Measurements from ENCODE around the gene RPS21.

The RPS21 gene

GRCh38 chr20:62408055-62408454 is 21.2 kb downstream of the RPS21 start:
- H3K27me3 ChIP-seq (ENCODE audit: control insufficient read depth, insufficient read depth, low read length), result no peaks in the 10 kb centered on the region
- H3K27ac ChIP-seq, result no peak overlapping the region
- peak overlapping the region; percentile 61 for H3K4me3 ChIP-seq (ENCODE audit: low read depth, low read length)
- no peak overlapping the region for H3K9ac ChIP-seq
- peak overlapping the region; percentile 87 for H3K4me2 ChIP-seq (ENCODE audit: low read length)
- no peaks in the 10 kb centered on the region for H3K9me3 ChIP-seq (ENCODE audit: control insufficient read depth, low read length)
- no peaks in the 10 kb centered on the region for H3K79me2 ChIP-seq
- no peaks in the 10 kb centered on the region for H3K36me3 ChIP-seq (ENCODE audit: control insufficient read depth, insufficient read depth, low read length)
- peaks cover 22% of the 10 kb centered on the region for H3K4me1 ChIP-seq
- H2AFZ ChIP-seq, result no peak overlapping the region
- TF ChIP-seq, protein P1, sequence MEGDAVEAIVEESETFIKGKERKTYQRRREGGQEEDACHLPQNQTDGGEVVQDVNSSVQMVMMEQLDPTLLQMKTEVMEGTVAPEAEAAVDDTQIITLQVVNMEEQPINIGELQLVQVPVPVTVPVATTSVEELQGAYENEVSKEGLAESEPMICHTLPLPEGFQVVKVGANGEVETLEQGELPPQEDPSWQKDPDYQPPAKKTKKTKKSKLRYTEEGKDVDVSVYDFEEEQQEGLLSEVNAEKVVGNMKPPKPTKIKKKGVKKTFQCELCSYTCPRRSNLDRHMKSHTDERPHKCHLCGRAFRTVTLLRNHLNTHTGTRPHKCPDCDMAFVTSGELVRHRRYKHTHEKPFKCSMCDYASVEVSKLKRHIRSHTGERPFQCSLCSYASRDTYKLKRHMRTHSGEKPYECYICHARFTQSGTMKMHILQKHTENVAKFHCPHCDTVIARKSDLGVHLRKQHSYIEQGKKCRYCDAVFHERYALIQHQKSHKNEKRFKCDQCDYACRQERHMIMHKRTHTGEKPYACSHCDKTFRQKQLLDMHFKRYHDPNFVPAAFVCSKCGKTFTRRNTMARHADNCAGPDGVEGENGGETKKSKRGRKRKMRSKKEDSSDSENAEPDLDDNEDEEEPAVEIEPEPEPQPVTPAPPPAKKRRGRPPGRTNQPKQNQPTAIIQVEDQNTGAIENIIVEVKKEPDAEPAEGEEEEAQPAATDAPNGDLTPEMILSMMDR (IDR thresholded peaks at IDR 0.05), result no peak

- Histone ChIP-seq H3K9me3 (ENCODE audit: control insufficient read depth, low read length) (no peaks in the 10 kb centered on the region), H3K4me1 (peaks cover 22% of the 10 kb centered on the region), H3K36me3 (ENCODE audit: control insufficient read depth, insufficient read depth, low read length) (no peaks in the 10 kb centered on the region), H3K4me3 (ENCODE audit: low read depth, low read length) (no peak overlapping the region), H3K4me2 (ENCODE audit: low read length) (no peak overlapping the region), H2AFZ (no peak overlapping the region), H3K27ac (no peak overlapping the region), H3K27me3 (ENCODE audit: control insufficient read depth, insufficient read depth, low read length) (no peaks in the 10 kb centered on the region), H3K79me2 (no peaks in the 10 kb centered on the region), H3K9ac (no peak overlapping the region)
- TF ChIP-seq, protein P1 (IDR thresholded peaks at IDR 0.05), result no peak
Observed at GRCh38 chr20:62408640-62409039, 21.7 kb downstream of the RPS21 start.

GRCh38 chr20:62409086-62409853 is 22.4 kb downstream of the RPS21 start:
- H3K9ac ChIP-seq, result no peak overlapping the region

GRCh38 chr20:62409931-62410745 is 23.2 kb downstream of the RPS21 start:
- no peaks in the 10 kb centered on the region for H3K27me3 ChIP-seq (ENCODE audit: control insufficient read depth, insufficient read depth, low read length)
- H3K36me3 ChIP-seq (ENCODE audit: control insufficient read depth, insufficient read depth, low read length), result no peaks in the 10 kb centered on the region
- H3K79me2 ChIP-seq, result no peaks in the 10 kb centered on the region
- no peak overlapping the region for H3K4me3 ChIP-seq (ENCODE audit: low read depth, low read length)
- peak overlapping the region; percentile 12 for H3K4me2 ChIP-seq (ENCODE audit: low read length)
- TF ChIP-seq, protein P1 (IDR thresholded peaks at IDR 0.05), result peak; percentile 46
- H3K9ac ChIP-seq, result no peak overlapping the region
- H3K27ac ChIP-seq, result no peak overlapping the region
- peak overlapping the region; percentile 43 for H2AFZ ChIP-seq
- H3K4me1 ChIP-seq, result peaks cover 22% of the 10 kb centered on the region
- H3K9me3 ChIP-seq (ENCODE audit: control insufficient read depth, low read length), result no peaks in the 10 kb centered on the region

More at GRCh38 chr20:62409086-62409853, 22.4 kb downstream of the RPS21 start:
- peak overlapping the region; percentile 43 for H2AFZ ChIP-seq
- H3K4me2 ChIP-seq (ENCODE audit: low read length), result no peak overlapping the region
- H3K27ac ChIP-seq, result no peak overlapping the region
- no peaks in the 10 kb centered on the region for H3K79me2 ChIP-seq
- TF ChIP-seq, protein P1 (IDR thresholded peaks at IDR 0.05), result no peak
- H3K27me3 ChIP-seq (ENCODE audit: control insufficient read depth, insufficient read depth, low read length), result no peaks in the 10 kb centered on the region
- no peaks in the 10 kb centered on the region for H3K36me3 ChIP-seq (ENCODE audit: control insufficient read depth, insufficient read depth, low read length)
- H3K4me3 ChIP-seq (ENCODE audit: low read depth, low read length), result no peak overlapping the region
- H3K4me1 ChIP-seq, result peaks cover 22% of the 10 kb centered on the region
- no peaks in the 10 kb centered on the region for H3K9me3 ChIP-seq (ENCODE audit: control insufficient read depth, low read length)

Measured in parathyroid adenoma (tissue), 2 donors.